HS-27A (cell line): ENCODE measurements around the gene GABBR2.

Experiments used
- DNase-seq: peaks from one replicate; pipeline ENCODE4 v3.0.0-alpha.2; 2012; ENCODE audit warnings: low read depth, missing footprints

GABBR2 gene

DNA sequence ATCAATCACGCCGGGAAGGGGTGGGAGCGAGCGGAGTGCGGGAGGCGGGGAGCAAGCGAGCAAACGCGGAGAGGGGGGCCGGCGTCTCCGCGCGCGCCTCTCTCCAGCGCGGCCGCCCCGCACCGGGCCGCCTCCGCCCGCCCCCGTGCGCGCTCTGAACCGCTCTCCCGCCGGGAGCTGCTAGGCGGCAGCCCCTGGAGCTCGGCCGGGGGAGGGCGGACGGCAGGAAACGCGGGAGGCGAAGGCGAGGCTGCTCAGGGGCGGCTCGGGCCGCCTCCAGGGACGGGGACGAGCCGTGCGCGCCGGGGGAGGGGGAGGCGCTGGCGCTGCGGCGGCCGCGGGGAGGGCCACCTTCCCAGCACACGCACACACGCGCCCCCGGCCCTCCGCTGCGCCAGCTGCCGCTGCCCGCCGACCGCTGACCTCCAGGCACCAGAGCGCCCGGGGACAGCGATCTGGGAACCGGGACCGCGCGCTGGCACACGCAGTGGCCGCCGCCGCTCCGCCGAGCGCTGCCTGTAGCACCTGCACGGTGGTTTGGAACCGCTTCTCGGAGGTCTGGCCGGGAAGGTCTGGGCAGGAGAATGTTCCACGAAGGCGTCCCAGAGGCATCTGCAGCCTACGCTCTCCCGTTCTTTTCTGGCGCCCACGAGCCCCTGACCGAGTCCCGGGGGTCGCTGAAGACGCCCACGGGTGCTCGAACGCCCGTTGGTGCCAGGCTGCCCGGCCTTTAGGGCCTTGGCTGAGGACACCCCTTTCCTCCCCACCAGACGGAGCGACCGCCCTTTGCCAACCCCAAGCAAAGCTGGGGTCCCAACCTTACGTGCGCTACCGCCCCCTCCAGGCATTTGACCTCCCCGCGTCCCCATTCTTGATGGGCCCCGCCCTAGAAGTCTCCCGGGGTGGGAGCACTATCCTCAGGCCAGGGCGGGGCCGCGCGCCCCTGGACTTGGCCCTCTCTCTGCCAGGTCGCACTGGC is at the start of gene GABBR2:
Gene GABBR2, minus strand, starts transcription at position 3 of the 979 bp plus-strand sequence. CDS start 198 bp downstream, outside the sequence.
- no peak for DNase-seq

DNA sequence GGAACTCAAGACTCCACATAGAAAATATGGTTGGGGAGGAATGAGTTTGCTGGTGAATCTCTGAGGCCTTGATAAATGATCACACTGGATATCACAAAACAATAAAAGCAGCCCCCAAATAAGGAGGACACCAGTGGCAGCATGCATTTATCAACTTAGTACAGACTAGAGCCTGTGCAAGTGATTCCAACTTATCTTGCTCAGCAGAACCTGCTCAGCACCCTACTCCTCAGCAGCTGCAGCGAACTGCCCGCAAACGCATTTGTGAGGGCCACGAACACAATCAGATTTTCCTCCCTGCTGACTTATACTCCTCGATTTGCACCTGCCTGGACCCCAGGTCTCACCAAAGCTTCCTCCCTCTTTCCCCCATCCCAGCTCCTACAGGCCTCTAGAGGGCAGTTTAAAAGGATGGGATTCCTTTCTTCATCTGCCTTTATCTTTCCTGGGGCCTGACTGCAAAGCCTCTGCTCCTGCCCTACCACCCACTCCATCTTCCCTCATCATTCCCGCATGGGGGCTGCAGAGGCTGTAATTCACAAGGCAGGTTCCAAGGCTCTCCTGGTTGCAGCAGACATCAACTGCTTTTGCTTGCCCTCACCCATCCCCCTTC is 46.4 kb upstream of the GABBR2 start:
- DNase-seq = no peak

DNA sequence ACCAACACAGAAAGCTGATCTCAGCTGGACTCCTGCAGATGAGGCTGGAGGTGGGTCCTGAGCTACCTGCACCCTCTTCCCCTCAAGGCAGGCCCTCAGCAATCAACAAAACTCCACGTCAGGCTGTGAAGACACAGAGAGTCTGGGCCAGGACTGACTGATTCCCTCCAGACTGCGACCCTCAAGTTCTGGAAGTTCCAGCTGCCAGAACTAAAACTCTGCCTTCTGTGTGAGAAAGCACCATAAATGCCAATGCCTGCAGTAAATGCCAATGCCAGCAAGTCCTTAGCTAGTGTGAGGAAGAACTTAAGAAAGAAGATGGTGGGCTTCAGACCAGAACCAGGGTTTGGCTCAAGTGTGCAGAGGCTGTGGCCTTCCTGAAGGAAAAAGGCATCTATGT is 42.5 kb upstream of the GABBR2 start:
- no peak for DNase-seq

DNA sequence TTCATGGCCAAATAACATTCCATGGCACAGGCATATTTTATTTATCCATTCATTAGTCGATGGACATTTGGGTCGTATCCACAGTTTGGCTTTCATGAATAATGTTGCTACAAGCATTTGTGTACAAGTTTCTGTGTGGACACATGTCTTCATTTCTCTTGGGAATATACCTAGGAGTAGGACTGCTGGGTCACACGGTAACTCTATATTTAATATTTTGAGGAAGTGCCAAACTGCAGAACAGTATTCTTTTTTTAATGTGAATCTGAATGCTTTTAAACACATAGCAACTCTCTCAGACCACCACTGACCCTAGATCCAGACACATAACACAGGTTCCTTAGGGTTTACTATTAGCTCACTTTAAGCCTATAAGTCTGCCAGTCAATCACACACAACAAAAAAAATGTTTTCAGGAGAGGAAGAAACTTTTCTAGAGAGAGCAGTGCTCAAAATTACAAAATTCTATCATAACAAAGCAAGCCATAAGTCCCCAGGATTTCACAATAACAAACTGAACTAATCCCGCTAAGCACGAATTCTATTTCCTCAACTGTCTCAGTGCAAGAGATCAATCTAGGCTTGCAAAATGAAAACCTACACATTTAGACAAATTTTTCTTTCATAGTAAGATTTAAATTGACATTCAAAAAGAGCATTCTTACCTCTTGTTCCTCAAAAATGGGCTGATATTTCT is 41.8 kb upstream of the GABBR2 start:
- DNase-seq = no peak

DNA sequence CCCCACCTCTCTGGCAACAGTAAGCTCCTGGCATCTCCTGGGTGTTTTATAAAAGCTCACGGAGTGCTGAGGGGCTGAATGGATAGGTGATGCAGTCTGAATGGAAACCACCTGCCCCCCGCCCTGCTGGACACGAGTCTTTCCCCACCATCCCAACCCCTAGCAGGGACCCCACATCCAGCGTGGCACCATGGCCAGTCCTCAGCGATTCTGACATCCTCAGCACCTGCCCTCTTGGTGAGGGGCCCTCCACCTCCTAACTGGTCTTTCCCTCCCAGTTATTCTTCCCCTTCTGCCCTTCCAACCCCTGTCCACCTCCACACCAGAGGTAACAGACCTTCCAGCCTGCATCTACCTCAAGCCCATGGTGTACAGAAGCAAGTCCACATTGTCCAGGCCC is 38.7 kb upstream of the GABBR2 start:
- no peak for DNase-seq

DNA sequence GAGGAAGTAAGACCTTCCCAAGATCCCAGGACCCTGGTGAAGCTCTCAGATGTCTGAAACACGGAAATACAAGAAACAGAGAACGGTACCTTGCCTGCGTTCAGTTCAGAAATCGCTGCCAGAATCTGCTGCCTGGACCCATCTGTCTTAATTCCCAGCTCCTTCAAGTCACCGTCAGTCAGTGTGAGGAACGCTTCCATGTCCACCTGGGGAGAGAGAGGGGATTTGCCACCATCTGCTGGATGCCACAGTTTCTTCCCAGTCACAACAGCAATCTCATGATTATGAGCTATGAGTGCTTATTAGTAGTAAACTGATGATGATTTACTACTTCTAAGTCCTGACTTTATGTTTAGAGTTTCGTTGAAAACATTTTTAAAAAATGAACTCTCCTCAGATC is 36.7 kb upstream of the GABBR2 start:
- no peak for DNase-seq

DNA sequence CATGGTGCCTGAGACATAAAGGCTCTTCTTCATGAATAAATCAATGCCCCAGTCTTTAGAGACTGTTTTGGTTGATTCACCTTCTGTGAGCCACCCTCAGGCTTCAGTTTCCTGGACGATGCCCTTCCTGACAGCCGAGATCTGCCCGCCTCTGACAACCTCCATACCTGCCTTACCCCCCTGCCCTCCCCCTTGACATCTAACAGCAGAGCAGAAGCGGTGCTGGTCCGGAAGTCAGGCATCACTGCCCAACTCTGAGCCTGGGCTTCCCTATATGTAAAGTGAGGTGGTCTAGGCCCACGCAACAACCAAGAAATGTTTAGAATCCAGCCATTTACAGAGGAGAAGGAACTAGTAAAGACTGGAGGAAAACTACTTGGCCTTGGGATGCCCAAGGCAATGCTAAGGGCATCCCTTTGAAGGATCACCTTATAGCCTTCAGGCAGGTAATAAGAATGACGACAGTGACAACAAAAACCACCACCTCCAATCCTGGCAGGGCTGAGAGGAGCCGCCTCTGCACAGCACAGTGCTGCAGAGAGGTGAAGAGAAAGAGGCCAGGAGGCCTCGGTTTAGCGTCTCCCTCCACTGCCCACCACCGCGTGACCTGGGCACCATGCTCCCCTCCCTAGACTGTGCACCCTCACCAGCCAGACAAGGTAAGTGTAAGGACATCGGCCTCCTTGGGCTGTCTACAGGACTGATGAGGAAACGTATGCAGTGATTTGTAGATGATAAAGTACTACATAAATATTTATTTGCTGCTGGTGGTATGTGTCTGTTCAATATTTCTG is 35.3 kb upstream of the GABBR2 start:
- no peak for DNase-seq

DNA sequence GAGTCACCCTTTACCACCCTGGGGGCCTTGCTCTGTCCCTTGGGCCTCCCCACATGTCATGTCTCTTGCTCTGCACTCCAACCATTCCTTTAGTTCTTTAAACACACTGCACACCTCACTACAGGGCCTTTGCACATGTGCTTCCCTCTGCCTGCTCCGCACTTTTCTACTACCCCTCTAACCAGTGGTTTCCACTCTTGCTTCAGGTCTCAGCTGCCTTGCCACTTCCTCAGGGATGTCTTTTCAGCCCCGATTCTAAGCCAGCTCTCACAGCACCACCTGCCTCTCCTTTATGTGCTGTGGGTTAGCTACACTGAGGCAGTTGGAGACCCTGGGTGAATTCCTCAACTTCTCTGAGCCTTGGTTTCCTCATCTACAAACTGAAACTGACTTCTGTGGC is 34.6 kb upstream of the GABBR2 start:
- no peak for DNase-seq

DNA sequence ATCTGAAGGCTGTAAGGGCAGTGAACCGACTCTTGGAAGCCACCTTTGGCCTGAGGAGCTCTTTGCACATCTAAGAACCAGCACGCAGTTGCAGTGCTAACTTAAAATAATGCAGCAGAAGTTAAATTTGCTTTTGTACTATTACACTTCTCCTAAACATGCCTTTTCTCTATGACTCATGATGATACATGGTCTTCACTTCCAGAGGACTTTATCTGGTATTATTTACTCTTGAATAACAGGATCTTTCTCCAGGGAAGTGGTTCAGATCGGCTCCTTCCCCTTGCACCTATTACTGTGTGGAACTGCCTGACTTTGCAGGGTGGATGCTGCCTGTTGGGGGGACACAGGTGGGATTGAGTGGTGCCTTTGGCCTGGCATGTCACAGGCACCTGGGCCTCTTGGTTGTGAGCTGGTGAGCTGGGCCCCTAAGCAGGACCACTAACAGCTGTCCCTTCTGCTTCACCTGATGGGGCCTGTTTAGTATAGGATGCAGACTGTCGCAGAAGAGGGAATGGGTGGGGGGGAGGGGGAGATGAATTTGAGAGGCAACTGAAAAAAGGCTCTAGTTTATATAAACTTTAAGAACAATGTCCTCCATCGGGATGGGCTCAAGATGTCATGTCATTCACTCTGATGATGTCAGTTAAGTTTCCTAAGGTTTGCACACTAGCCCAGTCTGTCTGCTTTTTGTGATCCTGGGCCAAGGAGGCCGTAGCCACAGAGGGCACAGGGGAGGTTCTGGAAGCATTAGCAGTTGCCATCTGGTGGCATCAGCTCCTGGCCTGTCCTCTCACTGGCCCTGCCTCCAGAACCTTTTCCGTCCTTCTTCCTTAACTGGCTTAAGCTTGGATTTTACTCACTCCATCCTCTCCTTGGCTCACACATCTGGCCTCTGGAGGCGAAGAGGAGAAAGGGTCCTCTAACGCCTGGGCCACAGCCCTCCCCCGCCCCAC is 33.9 kb upstream of the GABBR2 start:
- DNase-seq = no peak

DNA sequence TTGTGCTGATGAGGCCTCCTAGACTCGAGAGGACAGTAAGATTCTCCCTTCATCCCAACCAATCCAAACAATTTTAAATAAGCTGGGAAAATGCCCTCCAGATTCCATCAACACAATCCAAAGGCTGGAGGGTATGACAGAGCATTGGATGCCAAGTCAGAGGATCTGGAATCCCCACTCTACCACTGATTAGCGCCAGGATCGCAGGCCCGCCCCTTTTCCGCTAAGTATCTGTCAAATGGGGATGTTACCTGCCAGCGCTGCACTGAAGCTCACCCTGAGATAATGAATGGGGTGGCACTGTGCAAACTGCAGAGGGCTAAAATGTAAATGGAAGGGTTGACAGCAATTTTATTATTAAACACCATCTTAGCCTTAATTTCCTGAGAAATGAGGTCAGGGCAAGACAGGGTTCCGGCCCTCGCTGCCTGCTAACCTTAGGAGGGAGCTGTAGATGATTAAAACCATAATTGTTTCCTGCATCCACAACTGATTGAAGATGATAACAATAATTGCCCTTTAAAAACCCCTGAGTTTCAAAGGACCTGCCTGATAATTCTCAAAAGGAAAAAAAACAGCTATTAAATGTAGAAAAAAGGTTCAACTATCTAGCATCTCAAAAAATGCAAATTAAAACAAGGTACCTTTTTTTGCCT is 31.6 kb upstream of the GABBR2 start:
- DNase-seq = no peak

DNA sequence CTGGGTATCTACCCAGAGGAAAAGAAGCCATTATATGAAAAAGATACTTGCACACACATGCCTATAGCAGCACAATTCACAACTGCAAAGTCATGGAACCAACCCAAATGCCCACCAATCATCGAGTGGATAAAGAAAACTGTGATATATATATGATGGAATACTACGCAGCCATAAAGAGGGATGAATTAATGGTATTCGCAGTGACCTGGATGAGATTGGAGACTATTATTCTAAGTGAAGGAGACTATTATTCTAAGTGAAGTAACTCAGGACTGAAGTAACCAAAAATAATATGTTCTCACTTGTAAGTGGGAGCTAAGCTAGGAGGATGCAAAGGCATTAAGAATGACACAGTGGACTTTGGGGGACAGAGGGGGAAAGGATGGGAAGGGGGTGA is 30.0 kb upstream of the GABBR2 start:
- no peak for DNase-seq

DNA sequence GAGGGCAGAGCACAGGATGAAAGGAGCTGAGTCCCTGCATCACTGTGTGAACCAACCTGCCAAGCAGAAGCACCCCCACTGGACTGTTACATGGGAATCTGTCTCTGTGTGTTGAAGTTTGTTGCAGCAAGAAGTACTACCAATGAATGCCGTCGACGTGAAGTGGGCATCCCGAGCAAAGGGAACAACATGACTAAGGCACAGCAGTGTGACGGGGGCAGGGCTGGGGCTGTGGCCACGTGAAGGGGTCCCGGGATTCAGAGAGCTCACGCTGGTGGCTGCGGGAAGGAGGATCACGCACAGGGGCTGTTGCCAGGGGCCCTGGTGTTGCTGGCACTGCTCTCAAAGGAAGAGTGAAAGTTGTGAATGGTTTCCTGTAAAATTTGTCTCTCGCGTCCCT is 27.5 kb upstream of the GABBR2 start:
- no peak for DNase-seq

DNA sequence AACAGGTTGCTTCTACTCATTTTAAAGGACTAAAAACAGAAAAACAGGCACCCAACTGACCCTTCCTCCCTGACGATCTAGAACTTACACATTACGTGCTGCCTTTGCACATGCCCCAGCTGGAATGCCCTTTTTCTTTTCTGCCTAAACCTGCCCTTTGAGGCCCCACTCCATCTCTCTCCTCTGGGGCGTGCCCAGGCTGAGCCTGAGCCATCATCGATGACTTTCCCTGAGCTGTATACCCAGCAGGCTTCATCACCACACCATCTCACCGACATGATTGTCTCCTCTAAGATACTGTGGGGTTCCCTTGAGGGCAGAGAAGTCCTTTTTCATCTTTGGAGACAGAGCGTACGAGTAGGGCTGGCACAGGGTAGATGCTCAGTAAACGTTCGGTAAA is 24.1 kb upstream of the GABBR2 start:
- DNase-seq = no peak

DNA sequence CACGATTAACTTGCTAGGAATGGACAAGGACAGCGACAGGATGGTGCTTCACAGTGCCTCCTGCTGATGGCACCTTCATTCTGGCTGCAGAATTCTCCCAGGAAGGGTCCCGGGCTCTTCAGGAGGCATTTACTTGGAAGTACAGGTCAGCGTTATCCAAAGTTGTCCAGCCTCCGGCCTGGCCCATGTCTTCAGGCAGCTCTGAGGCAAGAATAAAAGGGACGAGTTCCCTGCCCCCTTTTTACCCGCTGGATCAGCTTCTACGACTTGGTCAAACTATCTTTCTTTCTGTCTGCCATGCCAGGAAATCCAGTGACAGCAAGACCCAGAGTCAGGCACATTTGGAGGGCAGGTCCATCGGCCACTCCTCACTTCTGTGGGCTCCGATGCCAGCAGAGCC is 23.4 kb upstream of the GABBR2 start:
- no peak for DNase-seq

DNA sequence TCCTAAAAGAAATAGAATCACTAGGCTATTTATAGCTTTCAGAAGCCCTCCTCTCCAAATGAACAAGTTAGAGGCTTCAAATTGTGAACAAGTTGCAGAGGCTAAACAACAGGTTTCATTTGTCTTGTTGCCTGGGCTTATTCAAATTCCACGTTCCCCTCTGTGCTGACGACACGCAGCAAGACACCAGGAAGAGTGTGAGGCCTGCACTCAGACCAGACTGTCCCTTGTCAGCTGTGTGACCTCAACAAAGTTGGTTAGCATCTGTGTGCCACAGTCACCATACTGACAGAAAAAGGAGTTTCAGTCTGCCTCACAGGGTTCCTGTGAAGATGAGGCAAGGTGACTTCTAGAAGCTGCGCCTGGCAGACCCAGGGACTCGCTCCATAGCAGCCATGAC is 22.1 kb upstream of the GABBR2 start:
- DNase-seq = no peak

DNA sequence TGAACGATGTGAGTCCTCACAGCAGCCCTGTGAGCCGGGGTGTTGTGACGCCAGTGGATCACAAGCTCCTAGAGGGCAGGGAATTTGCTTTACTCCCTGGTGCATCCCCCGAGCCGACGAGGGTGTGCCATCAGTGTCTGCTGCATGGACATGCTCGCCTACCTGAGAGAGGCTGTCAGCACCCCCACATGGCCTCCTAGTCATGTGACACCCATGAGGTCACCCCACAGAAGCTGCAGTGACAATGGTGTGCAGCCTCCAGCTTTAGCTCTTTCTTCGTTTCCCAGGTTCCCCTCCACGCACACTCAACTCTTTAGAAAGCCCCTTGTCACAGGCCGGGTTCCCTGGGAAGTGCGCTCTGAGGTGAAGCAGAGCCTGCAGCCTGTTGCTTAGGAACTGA is 19.8 kb upstream of the GABBR2 start:
- DNase-seq = no peak

DNA sequence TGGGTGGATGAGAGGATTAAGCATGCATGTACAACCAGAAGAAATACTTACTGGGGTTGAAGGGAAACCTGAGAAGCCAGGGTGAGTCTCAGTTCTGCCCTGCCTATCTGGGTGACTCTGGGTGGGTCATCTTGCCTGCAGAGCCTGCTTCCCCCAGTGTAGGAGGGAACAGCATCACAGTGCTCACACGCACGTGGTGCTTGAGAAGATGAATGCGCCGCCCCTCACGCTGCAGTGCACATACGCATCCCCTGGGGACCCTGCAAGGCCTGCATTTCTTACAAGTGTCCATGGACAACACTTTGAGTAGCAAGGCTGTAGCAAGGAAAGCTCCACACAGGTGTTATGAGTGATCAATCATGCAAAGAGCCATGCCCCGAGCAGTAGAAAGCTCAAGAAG is 18.7 kb upstream of the GABBR2 start:
- no peak for DNase-seq

DNA sequence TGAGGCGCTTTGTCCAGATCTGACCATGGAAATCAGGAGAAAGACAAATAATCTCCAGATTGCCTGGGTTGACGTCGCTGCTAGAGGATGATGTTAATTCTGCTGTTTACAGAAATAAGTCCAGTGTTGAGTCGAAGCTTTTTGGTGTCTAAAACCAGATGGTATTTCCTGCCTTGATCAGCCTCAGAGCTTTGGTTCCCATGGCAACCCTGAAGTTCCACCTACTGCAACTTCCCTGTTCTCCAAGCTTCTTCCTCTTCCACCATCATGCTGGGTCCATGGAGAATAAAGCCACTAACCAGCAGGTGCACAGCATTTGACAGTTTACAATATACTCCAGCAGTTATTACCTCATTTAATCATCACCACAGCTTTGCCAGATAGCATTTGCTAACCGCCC is 18.0 kb upstream of the GABBR2 start:
- DNase-seq = no peak

DNA sequence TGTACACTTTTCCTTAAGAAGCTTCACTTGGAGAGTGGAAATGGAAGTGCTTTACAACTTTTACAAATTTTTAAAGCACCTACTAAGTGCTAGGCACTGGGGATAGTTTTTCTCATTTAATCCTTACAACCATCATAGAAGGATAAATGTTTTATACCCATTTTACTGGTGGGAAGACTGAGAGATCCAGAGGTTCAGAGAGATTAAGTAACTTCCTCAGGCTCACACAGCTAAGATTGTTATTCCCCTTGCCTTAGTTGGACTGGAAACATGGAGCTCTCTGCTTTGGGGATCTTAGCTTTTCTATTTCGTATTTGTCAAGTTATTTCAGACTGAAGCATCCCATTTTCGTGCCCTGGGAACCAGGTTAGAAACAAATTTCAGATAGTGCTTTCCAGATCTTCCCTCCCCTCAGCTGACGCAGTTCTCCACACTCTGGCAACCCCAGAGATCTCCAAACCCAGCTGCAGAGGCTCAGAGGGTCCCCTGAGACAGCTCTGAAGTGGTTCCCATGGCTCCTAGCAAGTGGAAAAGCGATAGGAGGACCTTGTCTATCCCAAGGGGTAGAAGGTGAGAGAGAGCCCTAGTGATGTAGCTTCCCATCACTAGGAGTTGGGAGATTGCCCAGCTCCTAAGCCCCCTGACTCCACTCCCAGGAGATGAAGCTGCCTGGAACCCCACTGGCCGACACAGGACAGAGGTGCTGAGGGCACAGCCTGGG is 16.2 kb upstream of the GABBR2 start:
- DNase-seq = no peak

DNA sequence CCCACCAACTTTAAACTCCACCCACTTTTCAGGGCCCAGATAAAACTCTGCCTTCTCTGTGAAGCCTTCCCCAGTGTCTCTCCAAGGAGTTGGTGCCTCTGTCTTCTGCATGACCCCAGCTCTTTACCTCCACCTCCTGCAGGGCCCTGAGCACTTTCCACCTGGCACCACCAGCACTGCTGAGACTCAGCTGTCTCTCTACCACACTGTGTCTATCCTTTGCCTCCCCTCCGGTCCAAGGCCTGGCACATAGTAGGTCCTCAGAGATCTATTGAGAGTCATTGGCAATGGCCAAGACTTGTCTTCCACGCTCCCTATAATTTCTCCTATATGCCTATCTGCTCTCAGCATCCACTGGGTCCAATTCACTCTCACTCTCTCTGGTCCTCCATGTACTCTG is 12.9 kb upstream of the GABBR2 start:
- DNase-seq = no peak
